NT2/D1 (cell line): ENCODE data around the gene HRH4.

Source experiments
- DNase-seq: peaks from one replicate; pipeline ENCODE4 v3.0.0-alpha.2; 2011; ENCODE audit warnings: low read depth, low spot score
- H3K27me3 ChIP-seq: 2 replicates; pipeline ENCODE4 v1.6.0; 2011; ENCODE audit warnings: mild to moderate bottlenecking; ENCODE audit not compliant: insufficient read length, insufficient read depth
- H3K36me3 ChIP-seq: 2 replicates; pipeline ENCODE4 v1.6.1; 2011; ENCODE audit warnings: mild to moderate bottlenecking, low read length, mixed read lengths; ENCODE audit not compliant: insufficient read depth, insufficient read length
- H3K4me1 ChIP-seq: 2 replicates; pipeline ENCODE4 v1.5.1; 2011; ENCODE audit not compliant: insufficient read depth, insufficient read length
- H3K4me3 ChIP-seq: 2 replicates; pipeline ENCODE4 v1.5.1; 2011; ENCODE audit warnings: low read depth; ENCODE audit not compliant: insufficient read length
- H3K9ac ChIP-seq: 2 replicates; pipeline ENCODE4 v1.6.0; 2011; ENCODE audit warnings: low read depth; ENCODE audit not compliant: insufficient read length
- H3K9me3 ChIP-seq: 2 replicates; pipeline ENCODE4 v1.5.1; 2011; ENCODE audit warnings: mild to moderate bottlenecking, low read length; ENCODE audit not compliant: insufficient read depth
- SUZ12 ChIP-seq: IDR thresholded peaks from 2 replicates; pipeline ENCODE4 v1.6.1; 2011; ENCODE audit not compliant: insufficient read length, insufficient read depth; ENCODE audit errors: extremely low read depth
- YY1 ChIP-seq: IDR thresholded peaks from 2 replicates; pipeline ENCODE4 v1.6.1; 2011; ENCODE audit not compliant: insufficient read length, insufficient read depth
- ZNF274 ChIP-seq: IDR thresholded peaks from 2 replicates; pipeline ENCODE4 v1.6.1; 2011; ENCODE audit warnings: mild to moderate bottlenecking, low read depth, low read length

Gene HRH4

DNA sequence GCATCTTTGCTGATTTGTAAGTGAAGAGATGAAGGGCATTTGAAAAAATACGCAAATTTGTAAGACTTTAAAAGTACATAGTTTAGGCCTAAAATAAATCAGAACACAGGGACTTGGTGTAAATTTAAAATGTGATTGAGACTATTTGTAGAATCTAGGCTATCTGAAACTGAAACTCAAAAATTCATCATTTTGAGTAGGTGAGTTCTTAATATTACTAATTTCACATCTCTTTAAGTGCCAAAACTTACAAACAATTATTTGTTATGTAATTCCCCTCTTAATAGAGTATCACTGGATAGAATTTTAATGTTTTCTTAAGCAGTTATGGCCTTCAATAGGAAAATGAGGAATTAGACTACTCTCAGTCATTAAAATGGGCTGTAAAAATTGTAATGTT, 14.0 kb upstream of the HRH4 start:
- H3K36me3 ChIP-seq, result peaks cover 71% of the 10 kb centered on the region

DNA sequence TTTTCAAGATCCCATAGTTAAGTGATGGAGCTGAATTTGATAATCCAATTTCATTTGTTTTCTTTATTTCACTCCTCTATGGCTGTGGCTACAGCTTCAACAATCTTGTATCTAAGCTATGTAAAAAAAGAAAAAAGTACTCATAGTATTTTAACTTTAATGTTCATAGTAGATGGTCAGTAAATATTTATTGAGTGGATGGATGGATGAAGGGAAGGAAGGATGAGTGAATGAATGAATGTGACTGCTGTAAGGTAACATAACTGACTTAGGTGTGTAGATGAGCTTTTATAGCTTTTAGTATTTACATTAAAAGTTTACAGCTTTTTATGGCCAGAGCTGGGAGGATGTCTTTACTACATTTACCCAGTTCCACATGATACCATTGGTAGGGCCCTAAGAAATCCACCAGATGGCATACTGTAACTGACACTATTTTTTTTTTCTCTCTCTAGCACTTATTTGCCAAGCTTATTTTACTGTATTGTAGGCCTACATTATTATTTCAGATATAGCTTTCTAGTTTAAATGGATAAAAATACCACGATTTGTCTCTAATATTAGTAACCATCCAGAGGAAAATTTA, 13.4 kb upstream of the HRH4 start:
- DNase-seq, result no peak
- peaks cover 73% of the 10 kb centered on the region for H3K36me3 ChIP-seq

More for the DNA sequence above, 14.0 kb upstream of the HRH4 start:
- H3K9me3 ChIP-seq, result no peaks in the 10 kb centered on the region
- no peak overlapping the region for H3K4me3 ChIP-seq
- H3K4me1 ChIP-seq, result no peaks in the 10 kb centered on the region
- H3K9ac ChIP-seq, result no peak overlapping the region
- no peak for DNase-seq
- no peaks in the 10 kb centered on the region for H3K27me3 ChIP-seq
- TF ChIP-seq ZNF274 (no peak), YY1 (no peak), SUZ12 (no peak)

GRCh38 chr18:24447961-24448360, 12.5 kb upstream of the HRH4 start:
- H3K27me3 ChIP-seq, result no peaks in the 10 kb centered on the region
- H3K4me3 ChIP-seq, result no peak overlapping the region
- no peak for DNase-seq
- TF ChIP-seq SUZ12 (no peak), ZNF274 (no peak)
- no peaks in the 10 kb centered on the region for H3K4me1 ChIP-seq
- H3K9me3 ChIP-seq, result no peaks in the 10 kb centered on the region
- H3K36me3 ChIP-seq, result peaks cover 71% of the 10 kb centered on the region
- no peak overlapping the region for H3K9ac ChIP-seq

More for the DNA sequence above, 13.4 kb upstream of the HRH4 start:
- Histone ChIP-seq H3K4me3 (no peak overlapping the region), H3K27me3 (no peaks in the 10 kb centered on the region), H3K4me1 (no peaks in the 10 kb centered on the region), H3K9ac (no peak overlapping the region), H3K9me3 (no peaks in the 10 kb centered on the region)
- TF ChIP-seq SUZ12, result no peak
- TF ChIP-seq ZNF274, result no peak
- no peak for TF ChIP-seq YY1

- DNase-seq, result no peak
- Histone ChIP-seq H3K36me3 (peaks cover 7% of the 10 kb centered on the region), H3K4me3 (no peak overlapping the region), H3K9me3 (no peaks in the 10 kb centered on the region), H3K27me3 (no peaks in the 10 kb centered on the region), H3K9ac (no peak overlapping the region), H3K4me1 (no peaks in the 10 kb centered on the region)
- TF ChIP-seq ZNF274 (no peak), SUZ12 (no peak), YY1 (no peak)
Observed at GRCh38 chr18:24456549-24456948, 3.9 kb upstream of the HRH4 start.

DNA sequence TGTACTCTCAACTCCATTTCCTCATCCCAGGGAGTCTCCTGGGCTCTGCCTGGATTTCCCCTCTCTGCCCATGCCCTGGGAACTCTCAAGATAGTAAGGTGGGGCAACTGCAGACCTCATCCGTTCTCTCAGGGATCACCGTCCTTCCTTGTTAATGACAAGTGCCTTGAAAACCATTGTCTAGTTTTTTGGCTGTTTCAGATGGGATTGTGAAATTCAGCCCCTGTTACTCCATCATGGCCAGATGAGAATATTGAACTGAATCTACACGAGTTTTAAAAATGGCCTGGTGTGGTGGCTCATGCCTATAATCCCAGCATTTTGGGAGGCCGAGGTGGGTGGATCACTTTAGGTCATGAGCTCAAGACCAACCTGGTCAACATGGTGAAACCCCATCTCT, 665 bp upstream of the HRH4 start:
- DNase-seq, result no peak
- H3K36me3 ChIP-seq, result no peaks in the 10 kb centered on the region
- no peak for TF ChIP-seq ZNF274
- no peak for TF ChIP-seq SUZ12
- TF ChIP-seq YY1, result no peak
- H3K9me3 ChIP-seq, result no peaks in the 10 kb centered on the region
- peaks cover 2% of the 10 kb centered on the region for H3K4me1 ChIP-seq
- H3K4me3 ChIP-seq, result no peak overlapping the region
- no peak overlapping the region for H3K9ac ChIP-seq
- no peaks in the 10 kb centered on the region for H3K27me3 ChIP-seq

- TF ChIP-seq YY1 (no peak), SUZ12 (no peak), ZNF274 (no peak)
- Histone ChIP-seq H3K36me3 (no peaks in the 10 kb centered on the region), H3K4me3 (no peak overlapping the region), H3K4me1 (peaks cover 2% of the 10 kb centered on the region), H3K27me3 (no peaks in the 10 kb centered on the region), H3K9me3 (no peaks in the 10 kb centered on the region), H3K9ac (no peak overlapping the region)
- no peak for DNase-seq
Observed at GRCh38 chr18:24461996-24462395, 1.6 kb downstream of the HRH4 start.

- Histone ChIP-seq H3K9ac (no peak overlapping the region), H3K4me3 (no peak overlapping the region), H3K4me1 (peaks cover 2% of the 10 kb centered on the region), H3K9me3 (no peaks in the 10 kb centered on the region), H3K36me3 (no peaks in the 10 kb centered on the region), H3K27me3 (no peaks in the 10 kb centered on the region)
- no peak for DNase-seq
- TF ChIP-seq SUZ12, result no peak
Observed at GRCh38 chr18:24462838-24463775, 2.7 kb downstream of the HRH4 start.
